HG03439 (cell line): ENCODE data around the gene APBA1.

Source experiments
- ATAC-seq: cut with Tn5 transposase; IDR thresholded peaks from one replicate; pipeline ENCODE4 v1.9.1; 2021; ENCODE audit warnings: mild to moderate bottlenecking, moderate library complexity; ENCODE audit not compliant: unreplicated experiment

Gene APBA1

DNA sequence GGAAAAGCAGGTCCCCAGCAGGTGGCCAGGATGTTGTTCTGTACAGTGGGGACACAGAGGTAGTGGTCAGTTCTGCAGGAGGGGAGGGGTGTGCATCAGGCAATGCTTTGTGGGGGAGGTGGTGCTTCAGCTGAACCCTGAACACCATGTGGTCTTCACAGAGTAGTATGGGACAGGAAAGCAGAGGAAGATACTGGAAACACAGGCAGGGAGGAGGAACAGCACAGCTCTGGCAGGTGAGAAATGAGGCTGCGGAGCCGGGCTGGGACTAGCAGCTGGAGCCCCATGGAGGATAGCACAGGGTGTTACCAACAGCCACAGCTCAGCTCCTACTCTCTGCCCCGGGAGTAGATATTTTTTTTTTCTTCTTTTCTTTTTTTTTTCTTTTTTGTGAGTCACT, 185.7 kb downstream of the APBA1 start:
- no peak for ATAC-seq

DNA sequence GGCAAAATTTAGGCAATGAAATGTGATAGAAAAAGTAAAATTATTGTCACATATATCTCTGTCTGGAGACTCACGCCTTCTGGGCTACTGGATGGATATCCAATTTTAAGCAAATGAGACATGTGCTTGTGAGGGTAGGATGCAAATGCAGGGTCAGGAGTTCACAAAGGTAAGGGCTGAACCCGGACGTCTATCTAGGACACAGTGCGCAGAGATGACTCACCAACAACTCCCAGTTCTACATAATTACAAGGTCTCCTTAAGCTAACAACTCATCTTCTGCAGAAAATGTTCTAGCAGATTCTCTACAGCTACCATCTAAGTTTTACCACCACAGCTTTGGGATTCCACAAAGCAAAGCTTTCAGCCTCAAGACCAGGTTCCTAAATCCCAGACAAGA, 186.7 kb downstream of the APBA1 start:
- ATAC-seq = no peak

DNA sequence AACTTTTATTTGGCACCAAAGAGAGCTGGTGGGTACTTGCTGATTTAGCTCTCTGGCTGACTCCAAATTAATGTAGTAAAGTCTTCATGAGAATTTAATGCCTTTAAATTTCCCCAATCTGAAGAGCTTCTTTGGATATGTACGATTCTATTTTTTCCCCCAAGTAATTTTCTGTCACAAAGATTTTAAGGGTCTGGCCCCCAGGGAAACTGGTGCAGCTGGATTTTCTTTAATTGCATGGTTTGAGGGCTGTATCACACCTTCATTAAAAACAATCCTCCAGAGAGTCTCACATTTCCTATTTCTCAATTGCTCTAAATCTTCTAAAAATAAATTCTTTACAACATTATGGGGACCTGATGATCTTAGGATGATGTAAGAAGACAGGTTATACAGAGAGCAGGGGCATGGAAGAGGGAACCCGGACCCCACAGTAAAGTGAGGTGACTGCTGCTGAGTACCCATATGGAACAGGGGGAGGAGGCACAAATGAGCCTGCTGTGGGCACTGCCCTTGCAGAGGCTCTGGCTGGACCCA, 188.2 kb downstream of the APBA1 start:
- ATAC-seq = no peak

DNA sequence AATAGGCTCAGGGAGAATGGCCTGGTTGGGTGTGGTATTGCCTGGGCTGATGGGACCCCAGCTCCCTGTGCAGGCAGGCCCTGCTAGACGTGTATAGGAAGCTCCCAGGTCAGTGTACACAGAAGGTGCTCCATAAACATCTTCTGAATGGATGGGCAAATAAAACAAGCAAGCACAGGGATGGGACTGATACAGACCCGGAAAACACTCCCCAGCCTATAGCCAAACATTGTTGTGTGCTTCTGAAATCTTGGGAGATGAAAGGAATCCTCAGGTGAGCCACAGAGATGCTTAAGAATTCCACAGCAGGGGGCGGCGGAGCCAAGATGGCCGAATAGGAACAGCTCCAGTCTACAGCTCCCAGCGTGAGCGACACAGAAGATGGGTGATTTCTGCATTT, 195.4 kb downstream of the APBA1 start:
- ATAC-seq = no peak

DNA sequence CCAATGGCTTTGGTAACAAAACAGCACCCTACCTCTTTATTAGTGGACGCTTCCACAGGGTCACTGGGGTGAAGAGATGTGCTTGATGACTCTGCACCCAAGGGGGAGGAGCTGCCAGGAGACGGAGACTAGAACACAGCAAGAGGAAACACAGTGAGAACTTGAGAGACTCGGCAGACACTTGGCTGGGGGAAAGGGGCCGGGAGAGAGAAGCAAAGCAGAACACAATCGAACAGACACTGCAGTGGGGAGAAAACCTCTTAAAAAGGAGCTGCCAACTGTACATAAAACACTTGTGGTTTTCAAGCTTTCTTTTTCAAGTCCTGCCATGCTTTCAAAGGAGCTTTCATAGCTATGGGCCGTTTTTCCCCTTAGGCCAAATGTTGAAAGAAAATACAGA, 196.2 kb downstream of the APBA1 start:
- ATAC-seq = no peak

DNA sequence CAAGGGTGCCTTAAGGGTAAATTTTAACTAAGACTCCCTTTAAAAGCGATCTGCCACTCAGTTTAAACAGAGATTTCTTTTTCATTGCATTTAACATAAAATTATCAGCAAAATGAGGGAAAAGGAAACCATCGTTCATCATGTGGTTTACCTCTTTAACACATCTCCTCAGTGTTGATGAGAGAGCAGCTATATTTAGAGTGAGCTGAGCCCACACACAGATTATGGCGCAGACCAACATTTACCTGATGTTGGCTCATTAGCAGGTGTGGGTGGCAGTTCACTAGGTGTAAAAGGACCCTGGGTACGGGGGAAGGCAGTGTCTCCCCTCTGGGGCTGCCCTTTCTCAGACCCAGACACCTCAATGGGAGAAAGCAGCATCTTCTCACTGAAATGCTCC, 197.3 kb downstream of the APBA1 start:
- ATAC-seq = no peak

DNA sequence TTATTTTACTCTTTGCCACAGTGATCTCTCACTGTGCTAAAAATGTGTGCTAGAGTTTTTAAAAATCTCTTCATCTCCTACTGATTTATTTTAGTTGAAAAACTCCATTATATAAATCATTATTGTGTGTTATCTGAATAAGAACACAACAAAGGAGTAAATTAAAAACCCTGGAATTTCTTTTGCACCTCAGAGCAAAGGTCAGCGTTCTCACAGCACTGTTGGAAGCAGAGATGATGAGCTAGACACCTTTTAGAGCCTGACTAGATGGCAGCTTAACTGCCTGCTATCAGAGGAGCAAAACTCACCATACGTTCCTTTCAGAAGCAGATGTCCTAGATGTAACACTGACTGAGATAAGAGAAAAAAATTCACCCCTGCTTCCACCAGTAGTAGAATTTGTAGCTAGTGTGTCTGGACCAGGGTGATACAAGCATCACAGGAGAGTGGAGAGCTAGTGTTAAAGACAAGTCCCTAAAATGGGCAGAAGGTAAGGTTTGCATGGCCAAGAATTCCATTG, 200.0 kb downstream of the APBA1 start:
- ATAC-seq = no peak

DNA sequence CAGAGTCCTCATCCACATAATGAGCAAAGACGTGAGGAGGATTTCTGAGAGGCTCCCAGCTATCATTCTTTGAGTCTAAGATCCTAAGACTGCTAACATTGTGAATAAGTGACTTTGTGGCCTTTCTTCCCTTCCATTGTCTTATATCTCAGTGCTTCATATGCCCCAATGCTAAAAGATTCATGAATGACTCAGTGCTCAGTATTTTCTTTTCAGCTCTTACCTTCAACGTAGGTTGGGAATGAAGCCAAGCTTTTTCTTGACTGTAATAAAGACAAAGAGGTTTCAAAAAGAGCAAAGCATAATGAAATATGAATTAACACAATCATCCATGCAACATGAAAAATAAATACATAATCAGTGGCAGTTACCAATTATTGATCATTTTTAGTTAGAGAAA, 200.7 kb downstream of the APBA1 start:
- ATAC-seq = no peak

DNA sequence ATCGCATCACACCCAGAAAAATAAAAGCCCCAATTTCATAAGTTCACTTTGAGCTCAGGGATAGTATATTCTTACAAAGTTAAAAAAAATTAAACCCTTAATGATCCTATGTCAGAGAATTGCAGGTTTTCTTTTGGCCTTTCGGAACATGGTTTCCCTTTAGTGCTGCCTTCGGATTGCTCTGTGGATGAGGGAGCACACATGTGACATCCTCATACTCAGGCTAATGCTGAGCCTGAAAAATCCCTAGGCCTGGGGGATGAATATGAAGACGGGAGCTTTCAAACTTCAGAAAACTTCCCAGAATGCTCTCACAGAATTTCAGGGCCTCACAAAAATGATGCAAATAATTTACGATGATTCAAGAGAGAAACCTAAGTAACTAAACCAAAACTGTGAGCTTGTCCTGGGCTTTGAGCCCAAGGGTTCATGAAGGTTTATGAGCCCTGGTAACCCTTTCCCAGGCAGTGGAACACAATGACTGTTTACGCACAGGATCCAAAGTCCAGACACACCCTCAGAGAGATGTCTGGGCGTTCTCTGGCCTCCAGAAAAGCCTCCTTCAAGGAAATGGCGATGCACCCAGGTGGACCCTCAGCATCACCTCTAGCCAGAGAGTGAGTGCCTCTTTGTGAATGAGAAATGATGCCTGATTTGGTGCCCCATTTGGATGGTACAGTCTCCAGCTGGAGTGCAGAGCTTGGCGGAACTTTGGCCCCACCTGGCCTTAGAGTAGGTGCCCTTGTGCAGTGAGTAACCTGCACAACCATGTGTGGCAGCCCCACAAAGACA, 201.8 kb downstream of the APBA1 start:
- no peak for ATAC-seq

DNA sequence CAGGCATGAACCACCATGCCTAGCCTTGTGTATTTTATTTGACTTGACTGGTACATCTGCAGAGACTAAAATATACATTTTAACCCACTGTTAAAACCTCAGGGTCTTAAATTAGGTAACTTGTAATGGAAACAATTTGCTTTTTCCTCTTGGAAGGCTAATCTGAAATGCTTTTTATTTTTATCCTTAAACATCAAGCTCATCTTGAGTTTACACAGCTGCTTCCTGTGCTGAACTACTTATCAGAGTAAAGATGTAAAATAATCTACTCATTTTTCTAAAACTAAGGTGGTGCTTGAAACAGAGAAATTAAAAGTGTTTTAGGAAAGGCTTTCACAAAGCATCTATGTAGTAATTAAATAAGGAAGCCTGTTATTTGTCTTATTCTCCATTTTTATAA, 203.0 kb downstream of the APBA1 start:
- no peak for ATAC-seq

DNA sequence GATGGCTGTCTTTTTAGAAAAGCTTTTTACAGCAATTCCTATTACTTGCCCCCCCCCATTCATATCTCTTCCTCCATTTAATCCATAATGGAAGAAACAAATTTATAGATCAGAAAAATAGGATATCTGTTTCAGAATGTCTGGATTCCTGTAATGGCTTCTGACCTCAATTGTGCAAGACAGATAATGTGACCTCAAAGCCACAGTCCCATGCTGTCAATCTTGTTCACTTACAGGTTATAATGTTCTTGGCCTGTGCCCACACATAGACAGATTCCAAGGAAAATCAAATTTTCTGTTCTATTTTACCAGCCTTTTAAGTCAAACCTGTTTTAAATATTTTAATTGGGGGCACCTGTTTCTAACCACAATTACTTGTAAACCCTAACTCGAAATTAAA, 203.8 kb downstream of the APBA1 start:
- ATAC-seq = no peak

DNA sequence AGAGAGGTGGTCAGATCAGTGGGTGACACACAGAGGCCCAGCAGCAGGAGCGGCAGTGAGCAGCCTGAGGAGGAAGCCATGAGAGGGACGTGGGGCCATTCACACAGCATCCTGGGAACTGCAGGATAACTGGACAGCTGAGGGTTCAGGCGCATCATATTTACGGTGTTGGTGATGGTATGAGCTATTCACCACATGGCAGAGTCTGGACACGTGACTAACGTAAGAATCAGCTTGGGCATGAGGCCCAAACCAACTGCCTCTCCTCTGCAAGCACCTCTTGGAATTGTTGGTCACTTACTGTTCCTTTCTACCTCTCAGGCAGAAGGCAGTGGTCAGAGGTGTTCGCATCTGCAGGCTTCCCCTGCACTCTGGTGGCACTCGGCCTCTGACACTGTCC, 206.0 kb downstream of the APBA1 start:
- no peak for ATAC-seq

DNA sequence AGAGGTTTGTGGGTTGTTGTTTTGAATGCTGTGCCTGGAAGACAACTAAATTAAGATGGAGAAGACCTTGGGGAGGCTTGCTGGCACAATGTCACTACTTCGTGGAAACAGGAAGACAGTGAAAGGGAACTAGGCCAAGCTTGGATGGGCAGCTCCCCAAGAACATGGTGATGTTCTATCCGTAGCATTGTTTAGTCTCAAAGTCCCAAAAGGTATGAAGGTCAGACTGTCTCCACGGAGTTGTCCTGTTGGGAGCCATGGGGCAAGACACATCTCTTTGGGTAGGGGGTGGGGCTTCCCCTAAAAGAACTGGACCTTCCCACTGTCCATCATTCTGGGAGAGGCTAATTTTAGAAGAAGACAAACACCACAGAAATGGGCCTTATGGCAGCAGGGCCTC, 206.7 kb downstream of the APBA1 start:
- no peak for ATAC-seq

DNA sequence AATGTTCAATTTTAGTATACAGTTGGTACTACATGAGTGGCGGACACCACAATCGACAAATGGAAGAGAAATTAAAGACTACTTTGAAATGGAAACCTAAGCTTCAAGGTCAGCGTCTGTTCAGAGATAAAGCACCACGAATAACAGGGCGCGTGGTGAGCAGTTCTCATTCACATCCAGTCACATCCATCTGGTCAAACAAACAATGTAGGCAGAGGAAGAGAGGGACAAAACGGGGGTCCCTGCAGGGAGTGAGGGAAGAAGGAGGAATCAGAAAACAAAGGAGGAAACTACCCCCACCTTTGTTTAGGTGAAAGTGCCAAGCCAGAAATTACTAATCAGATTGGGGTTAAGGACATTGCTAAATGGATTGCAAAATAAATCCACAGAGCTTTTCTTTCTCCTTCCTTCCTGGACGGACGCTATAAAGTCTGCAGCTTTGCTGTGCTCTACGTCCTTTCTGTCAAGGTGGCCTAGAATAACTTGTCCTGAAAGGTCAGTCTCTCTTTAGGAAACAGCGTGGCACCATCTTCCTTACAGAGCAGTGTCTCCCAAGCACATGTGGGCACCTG, 208.6 kb downstream of the APBA1 start:
- no peak for ATAC-seq

DNA sequence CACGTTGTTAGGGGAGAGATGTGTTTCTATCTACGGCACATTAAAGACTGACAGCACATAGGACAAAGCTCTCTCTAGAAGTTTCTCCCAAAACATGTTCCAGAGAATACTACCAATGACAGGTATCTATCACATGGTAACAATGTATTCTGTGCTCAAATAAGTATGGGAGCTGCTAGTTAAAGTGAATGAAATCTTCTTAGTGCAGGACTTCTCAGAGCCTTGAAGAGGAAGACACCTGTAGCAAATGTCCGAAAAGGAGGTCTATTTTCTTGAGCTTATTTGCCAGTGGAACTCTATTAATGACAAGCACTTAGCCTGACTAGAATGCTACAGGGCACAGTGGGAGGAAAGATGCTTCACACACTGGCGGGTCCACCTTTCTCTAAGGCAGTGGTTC, 209.8 kb downstream of the APBA1 start:
- ATAC-seq = no peak

DNA sequence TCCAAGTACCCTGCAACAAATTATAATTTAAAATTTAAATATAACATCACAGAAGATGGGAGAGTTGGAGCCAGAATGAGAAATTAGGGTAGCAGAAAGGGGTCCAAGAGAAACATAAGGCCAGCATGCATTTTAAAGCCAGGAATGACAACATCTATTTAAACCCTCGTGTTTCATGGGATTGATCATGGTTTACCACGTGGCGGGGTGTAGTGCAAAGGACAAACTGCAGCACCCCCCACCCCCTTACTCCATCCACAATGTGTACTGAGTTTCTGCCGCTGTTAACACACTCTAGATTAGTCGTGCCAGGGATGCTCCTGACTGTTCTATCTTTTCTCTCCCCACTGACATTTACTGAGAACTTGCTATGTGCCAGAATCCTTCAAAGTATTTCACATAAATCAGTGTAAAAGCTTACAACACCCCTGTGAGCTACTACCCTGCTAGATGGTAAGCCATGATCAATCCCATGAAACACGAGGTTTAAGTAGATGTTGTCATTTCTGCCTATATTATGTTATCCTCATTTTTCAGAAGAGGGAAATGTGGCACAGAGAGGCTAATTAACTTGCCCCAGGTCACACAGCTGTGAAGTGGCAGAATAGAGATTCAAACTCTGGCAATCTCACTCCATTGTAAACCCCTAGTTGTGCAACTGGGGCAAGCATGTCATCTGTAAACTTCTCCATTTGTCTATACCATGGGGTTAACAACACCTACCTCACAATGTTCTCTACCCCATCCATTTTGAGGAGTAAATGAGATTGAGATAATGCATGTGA, 210.9 kb downstream of the APBA1 start:
- no peak for ATAC-seq

DNA sequence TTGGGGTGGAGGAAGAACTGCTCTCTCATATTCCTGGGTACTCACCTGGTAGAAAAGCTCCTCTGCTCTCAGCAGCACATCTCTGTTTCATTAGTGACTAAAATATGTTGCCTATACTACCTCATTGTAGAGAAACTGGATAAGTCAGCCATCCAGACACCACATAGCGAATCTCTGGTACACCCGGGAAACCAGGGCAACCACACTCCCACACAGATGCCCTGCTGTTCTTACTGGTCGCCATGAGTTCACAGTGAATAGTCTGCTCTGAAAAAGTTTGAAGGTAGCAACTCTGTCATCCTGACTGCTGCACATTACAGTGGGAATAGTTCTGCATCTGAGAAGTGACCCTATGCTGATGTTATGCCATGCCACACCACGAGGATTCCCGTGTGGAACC, 212.2 kb downstream of the APBA1 start:
- no peak for ATAC-seq

DNA sequence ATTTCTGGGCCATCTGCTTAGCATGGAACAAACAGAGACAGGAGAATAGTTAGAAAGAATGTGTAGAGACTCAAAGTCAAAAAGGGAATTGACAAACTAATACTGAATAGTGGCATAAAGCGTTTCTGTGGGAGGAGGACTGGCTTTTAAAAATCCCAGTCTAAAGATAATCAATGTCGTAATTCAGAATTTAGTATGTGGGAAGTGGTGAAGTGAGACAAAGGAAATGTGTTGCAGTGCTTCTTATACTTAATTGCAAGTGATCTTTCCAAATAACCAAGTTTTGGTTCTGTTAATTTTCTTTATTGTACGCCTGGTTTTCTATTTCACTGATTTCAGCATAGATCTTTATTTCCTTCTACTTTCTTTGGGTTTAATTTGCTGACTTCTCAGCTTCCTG, 214.0 kb downstream of the APBA1 start:
- ATAC-seq = no peak

DNA sequence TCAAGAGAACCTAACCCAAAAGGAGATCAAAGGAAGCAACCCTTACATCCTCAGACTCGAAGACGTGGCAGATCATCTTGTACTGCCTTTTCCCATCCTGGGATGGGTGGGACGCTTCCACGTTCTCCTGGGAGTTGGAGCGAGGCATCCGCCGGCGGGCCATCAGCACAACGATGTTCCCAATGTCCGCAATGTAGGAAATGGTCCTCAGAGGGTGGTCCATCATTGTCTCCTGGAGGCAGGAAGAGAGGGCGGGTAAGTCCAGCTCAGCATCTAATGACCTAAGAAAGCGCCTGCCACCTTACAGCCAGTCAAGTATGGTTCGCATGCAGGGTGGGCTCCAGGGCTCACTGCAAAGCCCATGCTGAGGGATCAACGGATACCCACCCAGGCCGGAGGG, 216.0 kb downstream of the APBA1 start:
- ATAC-seq = no peak

DNA sequence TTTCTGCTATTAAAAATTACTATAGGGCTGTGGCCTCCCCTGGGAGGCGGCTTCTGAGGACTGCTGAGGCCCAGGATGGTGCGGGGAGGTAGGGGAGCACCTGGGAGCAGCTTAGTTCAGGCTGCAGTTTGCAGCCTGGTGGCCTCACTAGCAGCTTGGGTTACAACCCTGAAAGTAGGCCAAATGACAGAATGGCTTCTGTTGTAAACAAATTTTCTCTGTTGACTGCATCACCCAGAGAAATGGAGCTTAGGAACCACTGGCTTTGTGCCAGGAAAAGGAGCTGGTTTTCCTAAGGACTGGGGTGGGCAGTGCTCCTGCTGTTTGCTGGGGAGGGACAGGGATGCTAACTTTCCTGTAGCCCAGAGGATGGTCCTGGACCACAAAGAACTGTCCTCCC, 216.9 kb downstream of the APBA1 start:
- no peak for ATAC-seq

DNA sequence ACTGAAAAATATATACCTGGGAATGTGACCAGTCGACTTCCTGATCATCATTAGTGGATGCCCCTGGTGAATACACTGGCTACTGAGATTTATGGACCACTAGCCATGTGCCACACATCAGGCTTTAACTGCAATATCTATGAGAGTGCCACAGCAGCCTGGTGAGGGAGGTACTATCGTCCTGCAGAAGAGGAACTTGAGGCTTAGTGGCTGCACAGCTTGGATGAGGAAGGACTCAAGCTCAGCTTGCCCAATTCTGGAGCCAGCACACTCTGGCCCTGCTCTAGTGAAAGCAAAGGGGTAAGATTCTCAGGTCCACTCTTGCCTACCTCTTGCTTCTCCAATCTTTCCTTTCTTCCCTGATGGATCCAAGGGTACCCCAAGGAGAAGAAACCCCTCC, 217.8 kb downstream of the APBA1 start:
- ATAC-seq = no peak

DNA sequence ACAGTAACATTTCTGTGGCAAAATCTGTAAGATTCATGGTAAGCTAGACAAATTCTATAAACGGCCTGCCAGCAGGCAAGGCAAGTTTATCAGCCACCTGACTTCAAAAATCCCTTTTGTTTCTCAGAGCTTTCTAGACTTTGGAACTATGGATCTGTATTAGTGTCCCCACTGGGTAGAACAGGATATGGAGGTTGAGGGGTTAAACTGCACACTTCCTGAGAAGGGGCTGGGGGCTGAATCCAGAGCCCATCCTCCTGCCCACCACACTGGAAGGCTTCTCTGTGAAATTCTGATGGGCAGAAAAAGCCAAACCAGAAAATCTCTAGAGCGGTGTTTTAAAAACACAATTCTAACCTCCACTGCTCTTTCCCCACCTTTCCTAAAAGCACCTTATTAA, 218.4 kb downstream of the APBA1 start:
- ATAC-seq = no peak
